AG09309 (cell line): ENCODE data around the gene C17orf113.

Source experiments
- DNase-seq: peaks from one replicate; pipeline ENCODE4 v3.0.0-alpha.2; 2010; ENCODE audit warnings: low read depth
- H3K4me3 ChIP-seq: 2 replicates; pipeline ENCODE4 v1.5.1; 2011; ENCODE audit warnings: mild to moderate bottlenecking, low read depth, low read length, moderate library complexity; ENCODE audit not compliant: control insufficient read depth
- TF ChIP-seq, protein P1 (sequence below): IDR thresholded peaks from 2 replicates; pipeline ENCODE4 v1.5.1; 2011; ENCODE audit warnings: mild to moderate bottlenecking, low read depth, low read length, inconsistent platforms; ENCODE audit not compliant: insufficient read depth, control insufficient read depth; ENCODE audit errors: missing control alignments

The C17orf113 gene

DNA sequence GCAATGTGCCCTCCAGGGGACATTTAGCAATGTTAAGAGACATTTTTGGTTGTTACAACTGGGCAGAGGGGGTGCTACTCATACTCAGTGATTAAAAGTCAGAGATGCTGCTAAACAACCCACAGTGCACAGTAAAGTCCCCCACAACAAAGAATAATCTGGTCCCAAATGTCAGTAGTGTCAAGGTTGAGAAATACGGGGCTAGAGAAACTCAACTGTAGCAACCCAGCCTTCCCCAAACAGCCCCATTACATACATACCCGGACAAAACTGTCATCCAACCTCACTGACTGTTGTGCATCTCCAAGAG, 53.6 kb downstream of the C17orf113 start:
- no peak for DNase-seq
- H3K4me3 ChIP-seq, result no peak overlapping the region
- TF ChIP-seq, protein P1, sequence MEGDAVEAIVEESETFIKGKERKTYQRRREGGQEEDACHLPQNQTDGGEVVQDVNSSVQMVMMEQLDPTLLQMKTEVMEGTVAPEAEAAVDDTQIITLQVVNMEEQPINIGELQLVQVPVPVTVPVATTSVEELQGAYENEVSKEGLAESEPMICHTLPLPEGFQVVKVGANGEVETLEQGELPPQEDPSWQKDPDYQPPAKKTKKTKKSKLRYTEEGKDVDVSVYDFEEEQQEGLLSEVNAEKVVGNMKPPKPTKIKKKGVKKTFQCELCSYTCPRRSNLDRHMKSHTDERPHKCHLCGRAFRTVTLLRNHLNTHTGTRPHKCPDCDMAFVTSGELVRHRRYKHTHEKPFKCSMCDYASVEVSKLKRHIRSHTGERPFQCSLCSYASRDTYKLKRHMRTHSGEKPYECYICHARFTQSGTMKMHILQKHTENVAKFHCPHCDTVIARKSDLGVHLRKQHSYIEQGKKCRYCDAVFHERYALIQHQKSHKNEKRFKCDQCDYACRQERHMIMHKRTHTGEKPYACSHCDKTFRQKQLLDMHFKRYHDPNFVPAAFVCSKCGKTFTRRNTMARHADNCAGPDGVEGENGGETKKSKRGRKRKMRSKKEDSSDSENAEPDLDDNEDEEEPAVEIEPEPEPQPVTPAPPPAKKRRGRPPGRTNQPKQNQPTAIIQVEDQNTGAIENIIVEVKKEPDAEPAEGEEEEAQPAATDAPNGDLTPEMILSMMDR, result no peak

DNA sequence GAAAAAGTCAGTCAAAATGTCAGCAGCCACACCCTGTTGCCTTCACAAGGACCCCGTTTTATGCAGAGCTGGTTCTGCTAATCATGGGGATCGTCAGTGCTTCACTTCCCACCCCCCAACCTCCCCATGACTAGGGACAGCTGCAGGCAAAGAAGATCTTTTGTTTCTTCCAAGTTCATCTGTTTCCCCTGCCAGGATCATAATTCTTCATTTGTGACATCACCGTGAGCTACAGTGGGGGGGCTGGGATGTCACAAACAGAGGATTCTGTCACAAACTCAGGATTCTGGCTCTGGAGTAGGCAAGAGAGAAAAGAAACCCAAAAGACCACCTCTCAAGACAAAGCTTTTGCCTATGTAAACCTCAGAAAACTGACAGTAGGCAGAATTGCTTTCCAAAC, 57.8 kb downstream of the C17orf113 start:
- TF ChIP-seq, protein P1, result no peak
- no peak overlapping the region for H3K4me3 ChIP-seq
- no peak for DNase-seq

DNA sequence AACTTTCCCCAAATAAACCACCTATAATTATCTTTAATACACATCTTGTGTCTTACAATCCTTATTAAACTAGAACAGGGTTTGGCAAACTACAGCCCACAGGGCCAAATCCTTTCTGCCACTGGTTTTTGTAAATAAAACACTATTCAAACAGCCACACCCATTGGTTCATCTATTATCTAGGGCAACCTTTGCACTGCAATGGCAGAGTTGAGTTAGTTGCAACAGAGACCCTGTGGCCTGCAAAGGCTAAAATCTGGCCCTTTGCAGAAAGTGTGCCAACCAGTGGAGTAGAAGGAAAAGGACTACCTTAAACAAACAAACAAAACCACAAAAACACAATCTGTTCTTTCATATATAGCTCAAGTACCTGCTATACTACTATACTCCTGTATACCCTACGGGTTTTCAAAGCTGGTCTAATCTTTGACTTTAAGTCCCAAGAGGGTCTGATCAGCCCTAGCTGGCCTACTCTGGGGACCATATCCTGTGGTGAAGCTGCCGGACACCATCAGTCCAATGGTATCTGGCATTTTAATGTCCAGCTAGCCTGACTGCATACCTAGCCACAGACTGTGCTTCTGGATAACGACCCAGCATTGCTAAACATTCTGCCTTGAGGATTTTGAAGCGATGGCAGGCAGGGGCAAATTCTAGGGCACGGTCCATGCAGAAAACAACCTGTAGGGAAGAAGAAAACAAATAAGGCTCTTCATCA, 60.5 kb downstream of the C17orf113 start:
- TF ChIP-seq, protein P1, result no peak
- no peak overlapping the region for H3K4me3 ChIP-seq
- DNase-seq, result no peak

DNA sequence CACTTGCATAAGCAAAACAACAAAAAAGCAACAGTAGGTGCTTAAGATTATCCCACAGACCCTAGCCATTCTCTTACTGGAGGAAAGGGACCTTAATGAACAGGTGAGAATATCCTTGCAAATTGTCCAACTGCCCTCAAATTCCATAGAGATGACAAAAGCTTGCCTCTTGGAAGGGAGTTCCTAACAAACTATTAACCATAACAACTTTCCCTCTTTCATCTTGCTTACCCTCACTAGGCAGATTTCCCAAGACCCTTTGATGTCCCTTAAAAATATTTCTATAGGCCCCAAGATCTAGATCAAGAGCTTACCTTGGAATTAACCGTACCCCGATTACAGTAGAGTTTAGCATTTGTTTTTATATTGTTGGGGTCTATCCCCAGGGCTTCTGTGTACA, 62.0 kb downstream of the C17orf113 start:
- no peak for DNase-seq
- TF ChIP-seq, protein P1, result no peak
- H3K4me3 ChIP-seq, result no peak overlapping the region
